SK-N-SH (cell line): ENCODE data around the gene MEIS2. TPM values are rescaled to one million over a fixed set of nuclear protein-coding genes. Genes with fewer than 3 reads are reported as not detected.

Source experiments
- CTCF ChIA-PET: fragments of 300-600, 350-600 bp; formaldehyde crosslinking; extraction: SDS; loops from one replicate; lab custom pipeline; 2021; lab: Yijun Ruan, JAX
- POLR2A ChIA-PET: fragments of 350-600 bp; sonication (Branson Sonifier 250); formaldehyde crosslinking; extraction: SDS; loops from one replicate; lab custom pipeline; 2020; ENCODE audit warnings: antibody characterized with exemption, inconsistent platforms; lab: Yijun Ruan, JAX
- DNase-seq: peaks from one replicate; pipeline ENCODE4 v3.0.0; 2012
- H2AFZ ChIP-seq: fragments of 200-600 bp; sonication (generic); 2 replicates; pipeline ENCODE4 v1.8.1; 2016; ENCODE audit warnings: antibody characterized with exemption, mild to moderate bottlenecking, low read depth
- H3F3A ChIP-seq: fragments of 200-600 bp; sonication (generic); replicated peaks from 2 replicates; pipeline ENCODE3; 2016; ENCODE audit warnings: antibody characterized with exemption, mild to moderate bottlenecking; ENCODE audit not compliant: insufficient read depth
- H3K27ac ChIP-seq, 2 experiments: fragments of 200-500 bp in 1 of 2; fragments of 200-600 bp in 1 of 2; sonication (Bioruptor generic) in 1 of 2; sonication (generic), shearing (Covaris generic) in 1 of 2; 2 replicates each; pipeline versions ENCODE4 v1.5.1 to v1.6.1; 2014 to 2016; ENCODE audit warnings: low read depth in 2 of 2, inconsistent platforms in 1 of 2, low read length in 1 of 2, mild to moderate bottlenecking in 1 of 2, mixed read lengths in 1 of 2
- H3K27me3 ChIP-seq: fragments of 200-600 bp; sonication (generic), shearing (Covaris generic); 2 replicates; pipeline ENCODE4 v1.6.1; 2016; ENCODE audit warnings: mixed run types; ENCODE audit not compliant: insufficient read depth
- H3K36me3 ChIP-seq, 2 experiments: fragments of 200-500 bp in 1 of 2; fragments of 200-600 bp in 1 of 2; sonication (Bioruptor generic) in 1 of 2; sonication (generic) in 1 of 2; replicated peaks in 1 of 2; 2 replicates each; pipeline versions ENCODE3 to v1.5.1; 2014 to 2016; ENCODE audit warnings: low read length in 1 of 2, mild to moderate bottlenecking in 1 of 2; ENCODE audit not compliant: insufficient read depth in 2 of 2, control insufficient read depth in 1 of 2
- H3K4me1 ChIP-seq, 2 experiments: fragments of 200-500 bp in 1 of 2; fragments of 200-600 bp in 1 of 2; sonication (Bioruptor generic) in 1 of 2; sonication (generic), shearing (Covaris generic) in 1 of 2; 2 replicates each; pipeline versions ENCODE4 v1.5.1 to v1.6.1; 2014 to 2016; ENCODE audit warnings: low read depth in 1 of 2, low read length in 1 of 2, mixed run types in 1 of 2; ENCODE audit not compliant: insufficient read depth in 2 of 2, control insufficient read depth in 1 of 2
- H3K4me2 ChIP-seq: fragments of 200-600 bp; sonication (generic), shearing (Covaris generic); 2 replicates; pipeline ENCODE4 v1.6.1; 2017; ENCODE audit warnings: mixed run types
- H3K4me3 ChIP-seq, 2 experiments: fragments of 200-500 bp in 1 of 2; fragments of 200-600 bp in 1 of 2; sonication (Bioruptor generic) in 1 of 2; sonication (generic), shearing (Covaris generic) in 1 of 2; 2 replicates each; pipeline versions ENCODE4 v1.5.1 to v1.8.1; 2014 to 2016; ENCODE audit warnings: low read depth in 2 of 2, inconsistent platforms in 1 of 2, low read length in 1 of 2, mild to moderate bottlenecking in 1 of 2, mixed read lengths in 1 of 2, moderate library complexity in 1 of 2
- H3K79me2 ChIP-seq: fragments of 200-600 bp; sonication (generic); 2 replicates; pipeline ENCODE4 v1.8.1; 2017; ENCODE audit warnings: mild to moderate bottlenecking; ENCODE audit not compliant: insufficient read depth
- H3K9ac ChIP-seq: fragments of 200-600 bp; sonication (generic); 2 replicates; pipeline ENCODE4 v1.6.1; 2017; ENCODE audit warnings: mixed run types
- H3K9me2 ChIP-seq: fragments of 200-600 bp; sonication (generic); 2 replicates; pipeline ENCODE4 v1.6.1; 2017; ENCODE audit warnings: mixed run types
- H3K9me3 ChIP-seq: fragments of 200-600 bp; sonication (generic); 2 replicates; pipeline ENCODE4 v1.6.1; 2017; ENCODE audit warnings: mixed run types, mild to moderate bottlenecking, moderate library complexity
- H4K20me1 ChIP-seq: fragments of 200-600 bp; sonication (generic); 2 replicates; pipeline ENCODE4 v1.6.1; 2017; ENCODE audit warnings: mild to moderate bottlenecking, mixed run types; ENCODE audit not compliant: insufficient read depth
- CHD2 ChIP-seq: fragments of 150-350 bp; IDR thresholded peaks from 2 replicates; pipeline ENCODE4 v1.6.1; 2018; ENCODE audit warnings: low read length; ENCODE audit not compliant: partially characterized antibody
- FOSL2 ChIP-seq: IDR thresholded peaks from 2 replicates; pipeline ENCODE4 v1.4.0; 2012; ENCODE audit warnings: low read depth, mild to moderate bottlenecking, moderate library complexity, borderline replicate concordance
- FOXJ3 ChIP-seq: sonication (generic); formaldehyde crosslinking; IDR thresholded peaks from 2 replicates; pipeline ENCODE4 v1.5.1; 2020; ENCODE audit warnings: mild to moderate bottlenecking, missing genetic modification reagents
- JUND ChIP-seq: IDR thresholded peaks from 2 replicates; pipeline ENCODE4 v1.4.0; 2012
- MEF2A ChIP-seq: IDR thresholded peaks from 2 replicates; pipeline ENCODE4 v1.4.0; 2012; ENCODE audit warnings: low read depth, borderline replicate concordance
- MXI1 ChIP-seq: IDR thresholded peaks from 2 replicates; pipeline ENCODE4 v1.6.1; 2012; ENCODE audit warnings: mild to moderate bottlenecking, low read depth, low read length, improper control_type of control experiment
- RAD21 ChIP-seq: IDR thresholded peaks from 2 replicates; pipeline ENCODE4 v1.6.1; 2012; ENCODE audit warnings: mild to moderate bottlenecking, low read length
- RCOR1 ChIP-seq: fragments of 150-350 bp; IDR thresholded peaks from 2 replicates; pipeline ENCODE4 v1.6.1; 2017; ENCODE audit warnings: antibody characterized with exemption, low read length
- RFX5 ChIP-seq: IDR thresholded peaks from 2 replicates; pipeline ENCODE4 v1.6.1; 2012; ENCODE audit warnings: mild to moderate bottlenecking, improper control_type of control experiment, low read length
- SIN3A ChIP-seq: IDR thresholded peaks from 2 replicates; pipeline ENCODE4 v1.6.1; 2012; ENCODE audit warnings: low read depth, mild to moderate bottlenecking, low read length, moderate library complexity, borderline replicate concordance
- TAF1 ChIP-seq: IDR thresholded peaks from 2 replicates; pipeline ENCODE4 v1.6.1; 2012; ENCODE audit warnings: low read depth, mild to moderate bottlenecking, low read length, moderate library complexity, borderline replicate concordance
- YY1 ChIP-seq: IDR thresholded peaks from 2 replicates; pipeline ENCODE4 v1.4.0; 2012; ENCODE audit warnings: low read depth, mild to moderate bottlenecking
- WGBS: methylation state at CpG from one replicate; pipeline ENCODE4 v1.1.6; 2017; ENCODE audit warnings: low lambda C conversion rate; 5-methylcytosine and 5-hydroxymethylcytosine counted together
- polyA plus RNA-seq, 3 experiments: library from polyadenylated mRNA; depleted of rRNA; stranded (reverse); fragments of >200 nt; gene quantifications; 2 replicates each; pipeline ENCODE4 v1.2.3, GENCODE V29; 2012
- TF ChIP-seq, protein P1 (sequence below): IDR thresholded peaks from 2 replicates; pipeline ENCODE4 v1.4.0; 2012; ENCODE audit warnings: low read depth, borderline replicate concordance
- TF ChIP-seq, protein P2 (sequence below): IDR thresholded peaks from 2 replicates; pipeline ENCODE4 v1.4.0; 2012; ENCODE audit warnings: low read depth
- TF ChIP-seq, protein P3 (sequence below): fragments of 150-350 bp; IDR thresholded peaks from 2 replicates; pipeline ENCODE4 v1.6.1; 2016; ENCODE audit warnings: mild to moderate bottlenecking, low read depth, low read length

MEIS2 gene
- polyA plus RNA-seq, 1 of the 3 experiments (the other 2 are of a cell fraction) = 146 TPM

DNA sequence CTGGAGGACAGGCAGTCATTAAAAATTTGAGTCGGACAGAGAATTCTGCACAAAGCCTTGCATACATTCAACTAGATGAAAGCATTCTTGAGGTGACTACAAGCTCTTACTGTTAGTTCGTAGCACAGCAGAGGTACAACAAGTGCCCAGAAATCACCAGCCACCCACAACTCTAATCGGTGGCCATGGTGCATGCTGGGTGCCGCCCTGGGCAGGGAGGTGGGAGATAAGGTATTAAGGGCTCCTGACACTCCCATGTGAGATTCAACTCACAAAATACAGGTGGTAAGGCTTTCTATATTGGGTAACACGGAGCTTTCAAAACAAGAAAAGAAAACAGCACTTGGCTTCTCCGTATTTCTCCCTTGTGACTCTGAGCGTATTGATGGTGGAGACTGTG is 66.0 kb downstream of the MEIS2 start (continued):
- TF ChIP-seq, protein P1, sequence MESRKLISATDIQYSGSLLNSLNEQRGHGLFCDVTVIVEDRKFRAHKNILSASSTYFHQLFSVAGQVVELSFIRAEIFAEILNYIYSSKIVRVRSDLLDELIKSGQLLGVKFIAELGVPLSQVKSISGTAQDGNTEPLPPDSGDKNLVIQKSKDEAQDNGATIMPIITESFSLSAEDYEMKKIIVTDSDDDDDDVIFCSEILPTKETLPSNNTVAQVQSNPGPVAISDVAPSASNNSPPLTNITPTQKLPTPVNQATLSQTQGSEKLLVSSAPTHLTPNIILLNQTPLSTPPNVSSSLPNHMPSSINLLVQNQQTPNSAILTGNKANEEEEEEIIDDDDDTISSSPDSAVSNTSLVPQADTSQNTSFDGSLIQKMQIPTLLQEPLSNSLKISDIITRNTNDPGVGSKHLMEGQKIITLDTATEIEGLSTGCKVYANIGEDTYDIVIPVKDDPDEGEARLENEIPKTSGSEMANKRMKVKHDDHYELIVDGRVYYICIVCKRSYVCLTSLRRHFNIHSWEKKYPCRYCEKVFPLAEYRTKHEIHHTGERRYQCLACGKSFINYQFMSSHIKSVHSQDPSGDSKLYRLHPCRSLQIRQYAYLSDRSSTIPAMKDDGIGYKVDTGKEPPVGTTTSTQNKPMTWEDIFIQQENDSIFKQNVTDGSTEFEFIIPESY = no peak
- no peak for TF ChIP-seq MXI1
- TF ChIP-seq RAD21 = no peak
- TF ChIP-seq CHD2 = no peak
- TF ChIP-seq YY1 = no peak
- no peak for TF ChIP-seq RCOR1
- no peak for TF ChIP-seq MEF2A
- no peak for TF ChIP-seq FOXJ3 (CRISPR knock-in tag)
- TF ChIP-seq JUND = no peak
- TF ChIP-seq, protein P2, sequence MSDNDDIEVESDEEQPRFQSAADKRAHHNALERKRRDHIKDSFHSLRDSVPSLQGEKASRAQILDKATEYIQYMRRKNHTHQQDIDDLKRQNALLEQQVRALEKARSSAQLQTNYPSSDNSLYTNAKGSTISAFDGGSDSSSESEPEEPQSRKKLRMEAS = no peak
- no peak for TF ChIP-seq TAF1
- no peak for TF ChIP-seq RFX5

DNA sequence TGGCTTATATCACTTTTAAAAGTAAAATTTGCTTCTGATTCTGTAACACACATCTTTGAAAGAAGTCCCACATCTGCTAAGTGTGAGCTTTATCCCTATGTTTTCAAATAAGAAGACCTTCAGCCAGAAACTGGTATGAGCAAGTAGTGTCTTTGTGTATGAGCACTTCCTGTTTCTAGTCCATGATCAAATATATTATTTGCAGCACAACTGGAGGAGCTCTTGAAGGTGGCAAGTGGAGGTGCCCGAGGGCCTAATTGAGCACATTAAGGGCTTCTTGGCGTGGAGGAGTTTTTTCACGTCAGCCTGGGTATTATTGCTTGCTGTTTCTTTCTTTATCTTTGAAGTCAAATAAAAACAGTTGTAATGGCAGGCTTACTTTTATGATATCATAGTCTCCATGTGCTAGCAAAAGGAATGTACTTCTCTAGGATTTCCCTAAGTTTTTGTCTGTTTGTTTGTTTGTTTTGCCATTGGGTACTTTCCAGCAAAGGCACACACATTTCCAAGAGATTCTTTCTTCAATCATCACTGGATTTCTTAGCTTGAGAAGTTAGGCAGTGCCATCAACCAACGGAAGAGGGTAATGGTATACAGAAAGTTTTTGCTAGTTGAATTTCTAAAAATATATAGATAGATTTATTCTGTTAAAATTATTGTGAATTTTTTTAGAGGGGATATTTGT is 68.1 kb downstream of the MEIS2 start:
- no peak overlapping the region for H3K4me2 ChIP-seq
- peaks cover 50% of the 10 kb centered on the region for H4K20me1 ChIP-seq
- no peak overlapping the region for H3K9ac ChIP-seq
- H3K4me1 ChIP-seq = peaks cover 29 to 53% of the 10 kb centered on the region in 2 experiments; a peak in 3 of 4 replicates
- TF ChIP-seq RAD21 (no peak), SIN3A (no peak), FOSL2 (no peak)
- TF ChIP-seq, protein P3, sequence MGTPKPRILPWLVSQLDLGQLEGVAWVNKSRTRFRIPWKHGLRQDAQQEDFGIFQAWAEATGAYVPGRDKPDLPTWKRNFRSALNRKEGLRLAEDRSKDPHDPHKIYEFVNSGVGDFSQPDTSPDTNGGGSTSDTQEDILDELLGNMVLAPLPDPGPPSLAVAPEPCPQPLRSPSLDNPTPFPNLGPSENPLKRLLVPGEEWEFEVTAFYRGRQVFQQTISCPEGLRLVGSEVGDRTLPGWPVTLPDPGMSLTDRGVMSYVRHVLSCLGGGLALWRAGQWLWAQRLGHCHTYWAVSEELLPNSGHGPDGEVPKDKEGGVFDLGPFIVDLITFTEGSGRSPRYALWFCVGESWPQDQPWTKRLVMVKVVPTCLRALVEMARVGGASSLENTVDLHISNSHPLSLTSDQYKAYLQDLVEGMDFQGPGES = no peak
- peaks cover 82% of the 10 kb centered on the region for H3K79me2 ChIP-seq
- H3K9me3 ChIP-seq = no peaks in the 10 kb centered on the region
- peaks cover 37% of the 10 kb centered on the region for H3F3A ChIP-seq
- no peak for DNase-seq
- H3K27me3 ChIP-seq = no peaks in the 10 kb centered on the region
- WGBS = 97% methylated on average over 4 of the region's 4 CpGs
- peak overlapping the region; percentile 3 to 56 for H3K27ac ChIP-seq
- no peaks in the 10 kb centered on the region for H3K9me2 ChIP-seq
- peaks cover 66 to 81% of the 10 kb centered on the region in 2 experiments for H3K36me3 ChIP-seq
- ChIA-PET POLR2A (interaction anchor here (0.7 kb wide), 1 partner anchor 65 kb away, joined by 3 read pairs; no protein-coding TSS in a partner anchor), CTCF (interaction anchor here (1.2 kb wide), 1 partner anchor 43 kb away, joined by 3 read pairs; no protein-coding TSS in a partner anchor)
- H2AFZ ChIP-seq = no peak overlapping the region
- no peak overlapping the region for H3K4me3 ChIP-seq
